Measurements from ENCODE around the gene L3MBTL1.

The L3MBTL1 gene

DNA sequence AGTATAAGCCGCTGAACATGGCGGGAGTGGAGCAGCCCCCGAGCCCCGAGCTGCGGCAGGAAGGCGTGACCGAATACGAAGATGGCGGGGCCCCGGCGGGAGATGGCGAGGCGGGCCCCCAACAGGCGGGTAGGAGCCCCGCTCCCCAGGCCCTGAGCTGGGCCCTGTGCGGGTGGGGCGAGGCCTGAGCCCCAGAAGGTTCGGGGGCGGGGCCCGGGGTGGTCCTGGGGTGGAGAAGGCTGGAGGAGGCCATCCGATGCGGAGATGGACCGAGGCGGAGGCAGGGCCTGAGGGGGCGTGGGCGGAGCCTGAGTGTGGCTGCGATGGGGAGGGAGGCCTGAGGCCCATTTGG is 7.1 kb downstream of the L3MBTL1 start:
- Histone ChIP-seq H3K36me3 (peaks cover 0 to 6% (median 0%) of the 10 kb centered on the region in 3 donors), H3K4me3 (peak overlapping the region; percentile 58 to 74), H3K27ac (peak overlapping the region; percentile 79 to 80), H3K4me1 (peaks cover 0 to 15% (median 4%) of the 10 kb centered on the region in 4 donors), H3K9me3 (no peaks in the 10 kb centered on the region), H3K27me3 (no peaks in the 10 kb centered on the region)
- no peak for TF ChIP-seq CTCF (IDR thresholded peaks at IDR 0.05)
- intact Hi-C loops (cut with DNase I; ENCODE audit: low total_unique reads), result no loop called here
- no peak for DNase-seq

- intact Hi-C loops (cut with DNase I; ENCODE audit: low total_unique reads), result no loop called here
Observed at GRCh38 chr20:43515628-43516027, 8.1 kb downstream of the L3MBTL1 start.

DNA sequence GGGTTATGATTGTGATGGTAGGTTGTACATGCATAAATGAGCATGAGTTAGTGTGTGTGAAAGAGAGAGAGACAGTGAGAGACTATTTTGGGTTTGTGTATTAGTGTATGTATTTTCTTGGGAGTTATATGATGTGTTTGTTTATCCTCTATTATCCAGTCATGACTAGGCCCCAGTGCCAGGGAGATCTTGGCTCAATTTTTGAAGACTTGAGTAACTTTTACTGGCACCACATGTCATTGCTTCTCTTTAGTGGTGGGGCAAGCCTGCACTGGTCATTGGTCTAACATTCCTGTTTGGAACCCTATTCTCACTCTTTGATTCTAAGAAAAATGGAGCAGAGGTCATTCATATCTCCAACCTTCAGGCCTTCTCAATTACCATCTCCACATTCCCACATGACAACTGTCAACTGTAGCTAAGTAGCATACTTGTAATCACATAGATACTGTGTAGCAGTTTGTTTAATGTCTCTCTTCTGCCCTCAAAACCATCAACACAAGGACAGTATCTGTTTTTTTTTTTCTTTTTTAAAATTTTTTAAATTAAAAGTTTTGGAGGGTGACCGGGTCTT is 8.8 kb downstream of the L3MBTL1 start:
- TF ChIP-seq CTCF (IDR thresholded peaks at IDR 0.05), result no peak
- Histone ChIP-seq H3K4me1 (peaks cover 0 to 15% (median 4%) of the 10 kb centered on the region in 4 donors), H3K36me3 (peaks cover 0 to 6% (median 0%) of the 10 kb centered on the region in 3 donors), H3K4me3 (no peak overlapping the region), H3K27me3 (no peaks in the 10 kb centered on the region), H3K27ac (no peak overlapping the region), H3K9me3 (no peaks in the 10 kb centered on the region)
- intact Hi-C loops (cut with DNase I; ENCODE audit: low total_unique reads), result no loop called here
- no peak for DNase-seq

More at GRCh38 chr20:43515628-43516027, 8.1 kb downstream of the L3MBTL1 start:
- Histone ChIP-seq H3K9me3 (no peaks in the 10 kb centered on the region), H3K27ac (peak overlapping the region in 1 of 2 donors; percentile 79), H3K4me1 (peaks cover 0 to 15% (median 4%) of the 10 kb centered on the region in 4 donors), H3K27me3 (no peaks in the 10 kb centered on the region), H3K4me3 (peak overlapping the region in 1 of 2 donors; percentile 58), H3K36me3 (peaks cover 0 to 6% (median 0%) of the 10 kb centered on the region in 3 donors)
- no peak for DNase-seq
- no peak for TF ChIP-seq CTCF (IDR thresholded peaks at IDR 0.05)

- TF ChIP-seq CTCF (IDR thresholded peaks at IDR 0.05), result no peak
- Histone ChIP-seq H3K27me3 (no peaks in the 10 kb centered on the region), H3K4me1 (peaks cover 0 to 5% (median 0%) of the 10 kb centered on the region in 4 donors), H3K9me3 (peaks cover 0 to 3% (median 0%) of the 10 kb centered on the region in 3 donors), H3K4me3 (no peak overlapping the region), H3K27ac (no peak overlapping the region), H3K36me3 (peaks cover 0 to 6% (median 0%) of the 10 kb centered on the region in 3 donors)
- DNase-seq, result no peak
- intact Hi-C loops (cut with DNase I; ENCODE audit: low total_unique reads), result no loop called here
Observed at GRCh38 chr20:43520074-43520630, 12.7 kb downstream of the L3MBTL1 start.

DNA sequence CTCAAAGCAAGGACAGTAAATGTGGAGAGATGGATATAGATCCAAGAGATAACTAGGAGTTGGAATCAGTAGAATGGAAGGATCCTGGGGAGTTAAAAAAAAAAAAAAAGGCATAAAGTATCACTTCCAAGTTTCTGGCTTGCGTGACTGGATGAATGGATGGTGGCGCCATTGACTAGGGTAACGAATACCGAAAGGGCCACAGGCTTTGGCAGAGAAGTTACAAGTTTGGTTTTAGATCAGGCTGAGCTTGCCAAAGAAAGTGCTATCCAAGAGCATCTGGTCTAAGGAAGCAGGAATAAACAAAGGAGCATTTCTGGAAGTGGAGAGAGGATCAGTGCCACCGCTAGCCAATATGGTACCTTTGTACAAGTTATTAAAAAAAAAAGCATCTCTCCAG is 17.5 kb downstream of the L3MBTL1 start:
- Histone ChIP-seq H3K27me3 (no peaks in the 10 kb centered on the region), H3K27ac (no peak overlapping the region), H3K4me1 (no peaks in the 10 kb centered on the region), H3K36me3 (peaks cover 0 to 10% (median 0%) of the 10 kb centered on the region in 3 donors), H3K9me3 (peaks cover 0 to 3% (median 0%) of the 10 kb centered on the region in 3 donors), H3K4me3 (no peak overlapping the region)
- no peak for DNase-seq
- TF ChIP-seq CTCF (IDR thresholded peaks at IDR 0.05), result no peak
- intact Hi-C loops (cut with DNase I; ENCODE audit: low total_unique reads), result no loop called here

Measured in tibial artery (tissue), 4 donors.